GM12865 (cell line): ENCODE measurements around the gene HAP1.

Experiments used
- DNase-seq: peaks from one replicate; pipeline ENCODE4 v3.0.0; 2010; ENCODE audit warnings: low read depth
- H3K4me3 ChIP-seq: 2 replicates; pipeline ENCODE4 v1.5.1; 2011; ENCODE audit warnings: mild to moderate bottlenecking, low read depth, low read length, control low read depth
- TF ChIP-seq, protein P1 (sequence below): IDR thresholded peaks from 2 replicates; pipeline ENCODE4 v1.5.1; 2011; ENCODE audit warnings: low read length, control low read depth, low read depth, inconsistent platforms; ENCODE audit not compliant: insufficient read depth; ENCODE audit errors: missing control alignments

Gene HAP1

DNA sequence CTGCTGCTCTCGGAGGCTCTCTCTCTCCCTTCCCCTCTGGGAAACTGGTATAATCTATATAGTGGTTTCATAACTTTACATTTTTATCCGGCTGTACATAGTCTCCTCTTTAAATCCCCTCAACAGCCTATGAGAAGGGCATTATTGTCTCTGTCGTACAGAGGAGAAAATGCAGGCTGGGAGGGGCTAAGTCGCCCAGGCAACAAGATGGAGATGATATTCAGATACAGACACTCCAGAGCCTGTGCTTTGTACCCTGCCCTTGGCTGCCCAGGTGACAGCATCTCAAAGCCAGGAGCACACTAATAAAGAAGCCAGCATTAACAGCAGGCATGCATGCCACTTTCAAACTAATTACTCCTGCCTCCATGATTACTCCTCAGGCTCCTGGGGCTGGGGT is 50.4 kb downstream of the HAP1 start:
- no peak for DNase-seq
- H3K4me3 ChIP-seq: no peak overlapping the region
- TF ChIP-seq, protein P1, sequence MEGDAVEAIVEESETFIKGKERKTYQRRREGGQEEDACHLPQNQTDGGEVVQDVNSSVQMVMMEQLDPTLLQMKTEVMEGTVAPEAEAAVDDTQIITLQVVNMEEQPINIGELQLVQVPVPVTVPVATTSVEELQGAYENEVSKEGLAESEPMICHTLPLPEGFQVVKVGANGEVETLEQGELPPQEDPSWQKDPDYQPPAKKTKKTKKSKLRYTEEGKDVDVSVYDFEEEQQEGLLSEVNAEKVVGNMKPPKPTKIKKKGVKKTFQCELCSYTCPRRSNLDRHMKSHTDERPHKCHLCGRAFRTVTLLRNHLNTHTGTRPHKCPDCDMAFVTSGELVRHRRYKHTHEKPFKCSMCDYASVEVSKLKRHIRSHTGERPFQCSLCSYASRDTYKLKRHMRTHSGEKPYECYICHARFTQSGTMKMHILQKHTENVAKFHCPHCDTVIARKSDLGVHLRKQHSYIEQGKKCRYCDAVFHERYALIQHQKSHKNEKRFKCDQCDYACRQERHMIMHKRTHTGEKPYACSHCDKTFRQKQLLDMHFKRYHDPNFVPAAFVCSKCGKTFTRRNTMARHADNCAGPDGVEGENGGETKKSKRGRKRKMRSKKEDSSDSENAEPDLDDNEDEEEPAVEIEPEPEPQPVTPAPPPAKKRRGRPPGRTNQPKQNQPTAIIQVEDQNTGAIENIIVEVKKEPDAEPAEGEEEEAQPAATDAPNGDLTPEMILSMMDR: no peak

DNA sequence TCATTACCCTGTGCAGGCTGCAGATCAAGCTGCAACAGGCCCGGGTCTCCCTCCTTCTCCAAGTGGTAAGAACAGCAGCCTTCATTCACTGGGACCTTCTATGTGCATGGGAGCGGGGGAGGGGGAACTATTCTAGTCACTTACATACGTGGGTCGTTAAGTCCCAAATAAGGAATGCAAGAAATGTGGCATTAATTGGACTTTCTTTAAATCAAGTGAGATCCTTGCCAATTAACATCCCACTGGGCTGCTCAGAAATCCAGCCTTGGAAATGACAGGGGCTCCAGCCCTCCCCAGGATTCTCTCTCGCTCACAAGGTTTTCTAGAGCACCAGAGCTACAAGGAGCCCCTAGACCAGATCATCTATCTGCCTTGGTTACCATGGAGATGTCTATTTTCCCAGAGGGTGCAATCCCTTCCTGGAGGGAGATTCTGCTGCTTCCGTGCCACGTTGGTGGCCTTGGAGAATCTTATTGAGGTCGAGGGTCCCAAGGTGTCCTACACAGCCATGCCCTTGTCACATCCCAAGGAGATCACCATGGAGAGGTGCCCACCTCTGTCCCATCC is 50.9 kb downstream of the HAP1 start:
- TF ChIP-seq, protein P1: no peak
- no peak for DNase-seq
- no peak overlapping the region for H3K4me3 ChIP-seq

DNA sequence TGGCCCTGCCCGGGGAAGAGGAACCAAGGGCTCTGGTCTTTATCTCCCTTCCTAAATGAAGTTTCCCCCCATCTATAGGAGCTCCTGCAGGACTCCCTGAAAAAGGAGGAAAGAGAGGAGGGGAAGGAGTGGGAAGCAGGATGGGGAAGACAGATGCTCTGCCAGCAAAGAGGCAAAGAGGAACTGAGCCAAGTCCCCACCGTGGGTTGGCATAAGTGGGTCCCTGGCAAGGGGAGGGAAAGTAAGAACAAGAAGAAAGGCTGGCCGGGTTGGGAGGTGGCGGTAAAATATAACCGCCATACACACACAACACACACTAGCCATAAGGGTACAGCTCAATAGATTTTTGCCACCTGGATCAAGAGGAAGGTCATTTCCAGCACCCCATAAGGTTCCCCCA is 51.8 kb downstream of the HAP1 start:
- DNase-seq: no peak
- TF ChIP-seq, protein P1: no peak

DNA sequence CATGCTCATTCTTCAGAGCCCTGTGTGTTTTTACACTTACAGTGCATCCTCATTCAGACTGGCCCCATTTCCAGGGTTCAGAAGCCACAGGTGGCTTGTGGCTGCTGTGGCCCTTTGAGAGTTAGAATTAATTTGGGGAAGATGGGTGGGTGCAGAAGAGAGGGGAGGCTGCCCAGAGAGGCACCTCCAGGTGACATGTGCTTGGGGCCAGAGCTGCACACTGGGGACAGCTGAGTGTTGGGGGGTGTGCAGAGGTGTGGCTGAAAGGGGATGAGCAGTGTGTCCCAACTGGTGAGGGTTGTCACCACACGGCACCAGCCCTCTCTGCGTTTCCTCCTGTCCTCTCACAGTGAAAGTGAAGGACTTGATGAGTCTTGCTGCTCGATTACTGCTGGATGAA is 52.7 kb downstream of the HAP1 start:
- no peak overlapping the region for H3K4me3 ChIP-seq
- no peak for DNase-seq
- TF ChIP-seq, protein P1: no peak

More for the DNA sequence above, 51.8 kb downstream of the HAP1 start:
- no peak overlapping the region for H3K4me3 ChIP-seq

DNA sequence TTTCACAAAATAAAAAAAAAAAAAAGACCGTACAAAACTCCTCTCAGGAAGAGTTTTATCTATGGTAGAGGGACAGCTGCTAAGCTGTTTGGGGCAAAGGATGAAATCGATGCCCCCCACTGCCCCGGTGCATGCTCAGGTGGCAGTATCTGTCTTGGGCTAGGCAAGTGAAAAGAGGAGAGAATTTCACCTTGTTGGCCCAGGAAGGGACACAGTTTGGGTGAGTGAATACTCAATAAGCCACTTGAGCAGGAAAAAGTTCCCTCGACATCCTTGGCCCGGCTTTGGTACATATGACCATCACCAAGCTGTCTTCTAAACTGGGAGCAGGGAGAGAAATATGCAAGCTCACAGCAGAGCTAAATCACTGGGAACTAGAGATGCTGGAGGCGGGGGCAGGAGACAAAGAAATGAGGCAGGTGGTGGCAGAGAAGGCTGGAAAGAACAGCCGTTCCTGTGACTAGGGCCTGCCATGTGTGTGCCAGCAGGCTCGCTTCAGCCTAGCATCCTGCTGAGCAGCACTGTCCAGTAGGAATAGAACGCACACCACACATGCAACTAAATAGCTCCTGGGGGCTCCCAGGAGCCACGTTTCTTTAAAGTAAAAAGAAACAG is 53.9 kb downstream of the HAP1 start:
- no peak overlapping the region for H3K4me3 ChIP-seq
- TF ChIP-seq, protein P1: no peak
- DNase-seq: no peak

DNA sequence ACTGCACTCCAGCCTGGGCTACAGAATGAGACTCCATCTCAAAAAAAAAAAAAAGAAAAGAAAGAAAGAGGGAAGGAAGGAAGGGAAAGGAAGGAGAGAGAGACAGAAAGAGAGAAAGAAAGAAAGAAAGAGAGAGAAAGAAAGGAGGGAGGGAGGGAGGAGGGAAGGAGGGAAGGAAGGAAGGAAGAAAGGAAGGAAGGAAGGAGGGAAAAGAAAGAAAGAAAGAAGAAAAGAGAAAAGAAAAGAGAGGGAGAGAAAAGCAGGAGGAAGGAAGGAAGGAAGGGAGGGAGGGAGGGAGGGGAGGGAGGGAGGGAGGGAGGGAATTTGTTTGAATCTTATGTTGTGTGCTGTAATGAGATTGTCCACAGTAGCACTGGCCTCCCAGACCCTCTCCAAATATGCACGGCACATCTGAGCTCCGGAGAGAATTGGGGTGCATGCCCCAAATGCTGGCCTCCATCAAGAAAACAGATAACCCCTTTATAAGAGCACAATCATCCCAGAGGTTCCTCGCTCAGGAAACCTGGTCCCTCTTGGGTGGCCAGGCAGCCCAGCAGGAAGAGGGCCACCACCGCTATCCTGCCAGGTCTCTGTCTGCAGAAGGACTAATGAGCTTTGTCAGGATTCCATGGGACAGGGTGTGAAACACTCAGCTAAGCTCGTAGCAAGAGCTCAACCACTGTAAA is 54.6 kb downstream of the HAP1 start:
- TF ChIP-seq, protein P1: no peak
- H3K4me3 ChIP-seq: no peak overlapping the region
- DNase-seq: no peak
